AG04450 (cell line): Measurements from ENCODE around the gene BRMS1L. TPM values are rescaled to one million over a fixed set of nuclear protein-coding genes. Genes with fewer than 3 reads are reported as not detected.

Experiments used
- CTCF ChIA-PET: fragments of 300-600, 350-600 bp; formaldehyde crosslinking; extraction: SDS; loops from one replicate; lab custom pipeline; 2022; ENCODE audit warnings: antibody characterized with exemption, inconsistent platforms; lab: Charles Lee
- POLR2A ChIA-PET: fragments of 350-600 bp; formaldehyde crosslinking; extraction: SDS; loops from one replicate; lab custom pipeline; 2021; ENCODE audit warnings: antibody characterized with exemption, inconsistent platforms; lab: Yijun Ruan, JAX
- DNase-seq: peaks from one replicate; pipeline ENCODE4 v3.0.0-alpha.2; 2011; ENCODE audit warnings: low read depth, low spot score
- H3K27ac ChIP-seq: one replicate; pipeline ENCODE4 v1.5.1; 2012; ENCODE audit warnings: low read depth, low read length, control low read depth
- H3K27me3 ChIP-seq: one replicate; pipeline ENCODE4 v1.6.0; 2012; ENCODE audit warnings: low read length; ENCODE audit not compliant: control insufficient read depth, insufficient read depth
- H3K4me3 ChIP-seq: 2 replicates; pipeline ENCODE4 v1.5.1; 2011; ENCODE audit warnings: mild to moderate bottlenecking, low read depth, low read length, control low read depth
- H3K9me3 ChIP-seq: 2 replicates; pipeline ENCODE4 v1.5.1; 2012; ENCODE audit warnings: low read length; ENCODE audit not compliant: control insufficient read depth, insufficient read depth
- CTCF ChIP-seq: IDR thresholded peaks from 2 replicates; pipeline ENCODE4 v1.5.1; 2011; ENCODE audit warnings: low read depth, low read length, control low read depth, inconsistent platforms
- polyA plus RNA-seq: library from polyadenylated mRNA; depleted of rRNA; stranded (reverse); fragments of >200 nt; gene quantifications from 2 replicates; pipeline ENCODE4 v1.2.3, GENCODE V29; 2011

The BRMS1L gene
- polyA plus RNA-seq, 1 experiment: 8.7 TPM

- H3K27me3 ChIP-seq: no peaks in the 10 kb centered on the region
- H3K4me3 ChIP-seq: no peak overlapping the region
- no peak overlapping the region for H3K27ac ChIP-seq
- H3K9me3 ChIP-seq: no peaks in the 10 kb centered on the region
- no peak for TF ChIP-seq CTCF
- no peak for DNase-seq
- ChIA-PET POLR2A (no interaction called here), CTCF (no interaction called here)
These were observed 74.6 kb downstream of the BRMS1L start for GRCh38 chr14:35900741-35901140.

- no peaks in the 10 kb centered on the region for H3K27me3 ChIP-seq
- CTCF ChIA-PET: interaction anchor here (2.1 kb wide), 1 partner anchor 26 kb away, joined by 6 read pairs; no protein-coding TSS in a partner anchor
- H3K4me3 ChIP-seq: no peak overlapping the region
- no peak overlapping the region for H3K27ac ChIP-seq
- no peaks in the 10 kb centered on the region for H3K9me3 ChIP-seq
- TF ChIP-seq CTCF: no peak
- POLR2A ChIA-PET: no interaction called here
- no peak for DNase-seq
These were observed 83.5 kb downstream of the BRMS1L start for GRCh38 chr14:35909665-35910064.

- ChIA-PET POLR2A (no interaction called here), CTCF (interaction anchor here (2.1 kb wide), 1 partner anchor 27 kb away, joined by 6 read pairs; no protein-coding TSS in a partner anchor)
- Histone ChIP-seq H3K4me3 (no peak overlapping the region), H3K27me3 (no peaks in the 10 kb centered on the region), H3K9me3 (no peaks in the 10 kb centered on the region), H3K27ac (no peak overlapping the region)
- no peak for TF ChIP-seq CTCF
- no peak for DNase-seq
These were observed 84.1 kb downstream of the BRMS1L start for GRCh38 chr14:35910191-35910590.

- Histone ChIP-seq H3K27ac (no peak overlapping the region), H3K27me3 (no peaks in the 10 kb centered on the region), H3K9me3 (no peaks in the 10 kb centered on the region), H3K4me3 (no peak overlapping the region)
- no peak for DNase-seq
- CTCF ChIA-PET: interaction anchor here (2.1 kb wide), 1 partner anchor 28 kb away, joined by 6 read pairs; no protein-coding TSS in a partner anchor
- TF ChIP-seq CTCF: no peak
- POLR2A ChIA-PET: no interaction called here
These were observed 85.0 kb downstream of the BRMS1L start for GRCh38 chr14:35911097-35911496.

- H3K9me3 ChIP-seq: no peaks in the 10 kb centered on the region
- POLR2A ChIA-PET: no interaction called here
- no peak for TF ChIP-seq CTCF
- CTCF ChIA-PET: no interaction called here
- no peak overlapping the region for H3K27ac ChIP-seq
- H3K27me3 ChIP-seq: no peaks in the 10 kb centered on the region
- DNase-seq: no peak
- H3K4me3 ChIP-seq: no peak overlapping the region
These were observed 89.0 kb downstream of the BRMS1L start for GRCh38 chr14:35915185-35915584.
